ENCODE data around the gene TNFRSF11A.
A peak's percentile ranks its signal among the peaks of the same experiment; 100 is the strongest.

Gene TNFRSF11A

GRCh38 chr18:62384068-62384467 is 59.0 kb downstream of the TNFRSF11A start:
- H3K4me3 ChIP-seq (ENCODE audit: control insufficient read depth, low read depth, low read length), result no peak overlapping the region
- no peak for DNase-seq (ENCODE audit: low read depth)
- TF ChIP-seq CTCF (conservative IDR thresholded peaks at IDR 0.05; ENCODE audit: control insufficient read depth, insufficient read depth, low read depth, low read length), result no peak

GRCh38 chr18:62384610-62385097 is 59.5 kb downstream of the TNFRSF11A start:
- peak overlapping the region; percentile 26 for H3K4me3 ChIP-seq (ENCODE audit: control insufficient read depth, low read depth, low read length)
- DNase-seq (ENCODE audit: low read depth), result no peak
- no peak for TF ChIP-seq CTCF (conservative IDR thresholded peaks at IDR 0.05; ENCODE audit: control insufficient read depth, insufficient read depth, low read depth, low read length)

GRCh38 chr18:62386091-62386490 is 61.0 kb downstream of the TNFRSF11A start:
- no peak for TF ChIP-seq CTCF (conservative IDR thresholded peaks at IDR 0.05; ENCODE audit: control insufficient read depth, insufficient read depth, low read depth, low read length)
- H3K4me3 ChIP-seq (ENCODE audit: control insufficient read depth, low read depth, low read length), result no peak overlapping the region

GRCh38 chr18:62386601-62387000 is 61.5 kb downstream of the TNFRSF11A start:
- no peak for TF ChIP-seq CTCF (conservative IDR thresholded peaks at IDR 0.05; ENCODE audit: control insufficient read depth, insufficient read depth, low read depth, low read length)

More at GRCh38 chr18:62386091-62386490, 61.0 kb downstream of the TNFRSF11A start:
- no peak for DNase-seq (ENCODE audit: low read depth)

GRCh38 chr18:62387257-62387656 is 62.1 kb downstream of the TNFRSF11A start:
- no peak for DNase-seq (ENCODE audit: low read depth)

More at GRCh38 chr18:62386601-62387000, 61.5 kb downstream of the TNFRSF11A start:
- no peak for DNase-seq (ENCODE audit: low read depth)
- H3K4me3 ChIP-seq (ENCODE audit: control insufficient read depth, low read depth, low read length), result no peak overlapping the region

GRCh38 chr18:62388855-62389760 is 64.0 kb downstream of the TNFRSF11A start:
- no peak for TF ChIP-seq CTCF (conservative IDR thresholded peaks at IDR 0.05; ENCODE audit: control insufficient read depth, insufficient read depth, low read depth, low read length)
- no peak for DNase-seq (ENCODE audit: low read depth)
- H3K4me3 ChIP-seq (ENCODE audit: control insufficient read depth, low read depth, low read length), result no peak overlapping the region

More at GRCh38 chr18:62387257-62387656, 62.1 kb downstream of the TNFRSF11A start:
- TF ChIP-seq CTCF (conservative IDR thresholded peaks at IDR 0.05; ENCODE audit: control insufficient read depth, insufficient read depth, low read depth, low read length), result no peak
- no peak overlapping the region for H3K4me3 ChIP-seq (ENCODE audit: control insufficient read depth, low read depth, low read length)

All from fibroblast of mammary gland (primary cell).